Measurements from ENCODE around the gene CBX4. TPM values are rescaled to one million over a fixed set of nuclear protein-coding genes. Genes with fewer than 3 reads are reported as not detected.

Gene CBX4
- total and polyA plus RNA-seq, 2 of the 13 experiments (the other 11 are each of a cell fraction or from before 2014, with no cell fraction given) = 25.8 to 50.8 TPM

DNA sequence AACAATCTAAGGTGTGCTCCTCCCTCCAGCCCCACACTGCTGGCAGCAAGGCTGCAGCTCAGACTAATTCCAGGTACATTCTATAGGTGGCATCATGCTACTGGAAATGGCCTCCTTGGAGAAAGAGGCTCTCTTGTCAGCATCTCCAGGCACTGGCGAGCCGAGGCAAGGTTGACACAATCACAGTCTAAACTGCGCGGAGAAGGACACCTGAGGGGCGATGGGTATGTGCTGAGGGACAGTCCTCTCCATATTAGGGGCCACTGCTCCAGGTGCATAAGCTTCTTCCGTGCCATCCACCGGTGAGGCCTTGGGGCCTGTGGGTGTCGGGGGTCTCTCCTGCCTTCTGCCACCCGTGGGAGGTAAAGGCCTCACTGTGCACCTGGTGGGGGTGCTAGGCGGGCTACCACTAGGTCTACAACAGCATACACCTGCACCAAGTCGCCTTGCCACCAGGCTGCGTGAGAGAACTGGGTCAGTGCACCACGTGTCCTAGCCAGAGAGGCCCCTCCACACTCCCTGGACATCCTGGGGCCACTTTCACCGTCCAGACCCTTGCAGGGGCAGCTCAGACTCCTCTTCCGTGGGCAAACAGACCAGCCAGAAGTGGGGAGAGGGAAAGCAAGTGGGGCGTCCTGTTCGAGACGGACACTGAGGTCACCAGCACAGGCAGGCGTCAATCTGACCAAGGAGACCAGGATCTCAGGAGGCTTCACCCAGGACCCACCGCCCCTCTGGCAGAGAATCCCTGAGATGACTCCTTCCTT is 30.3 kb downstream of the CBX4 start (continued):
- no peak; the same call in 1 of the 2 replicates for TF ChIP-seq RNF219 (CRISPR knock-in tag; IDR thresholded peaks at IDR 0.05)
- TF ChIP-seq, protein P1, sequence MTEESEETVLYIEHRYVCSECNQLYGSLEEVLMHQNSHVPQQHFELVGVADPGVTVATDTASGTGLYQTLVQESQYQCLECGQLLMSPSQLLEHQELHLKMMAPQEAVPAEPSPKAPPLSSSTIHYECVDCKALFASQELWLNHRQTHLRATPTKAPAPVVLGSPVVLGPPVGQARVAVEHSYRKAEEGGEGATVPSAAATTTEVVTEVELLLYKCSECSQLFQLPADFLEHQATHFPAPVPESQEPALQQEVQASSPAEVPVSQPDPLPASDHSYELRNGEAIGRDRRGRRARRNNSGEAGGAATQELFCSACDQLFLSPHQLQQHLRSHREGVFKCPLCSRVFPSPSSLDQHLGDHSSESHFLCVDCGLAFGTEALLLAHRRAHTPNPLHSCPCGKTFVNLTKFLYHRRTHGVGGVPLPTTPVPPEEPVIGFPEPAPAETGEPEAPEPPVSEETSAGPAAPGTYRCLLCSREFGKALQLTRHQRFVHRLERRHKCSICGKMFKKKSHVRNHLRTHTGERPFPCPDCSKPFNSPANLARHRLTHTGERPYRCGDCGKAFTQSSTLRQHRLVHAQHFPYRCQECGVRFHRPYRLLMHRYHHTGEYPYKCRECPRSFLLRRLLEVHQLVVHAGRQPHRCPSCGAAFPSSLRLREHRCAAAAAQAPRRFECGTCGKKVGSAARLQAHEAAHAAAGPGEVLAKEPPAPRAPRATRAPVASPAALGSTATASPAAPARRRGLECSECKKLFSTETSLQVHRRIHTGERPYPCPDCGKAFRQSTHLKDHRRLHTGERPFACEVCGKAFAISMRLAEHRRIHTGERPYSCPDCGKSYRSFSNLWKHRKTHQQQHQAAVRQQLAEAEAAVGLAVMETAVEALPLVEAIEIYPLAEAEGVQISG (CRISPR knock-in tag; IDR thresholded peaks at IDR 0.05) = peak; percentile 34; the same call in 1 of the 2 replicates
- 0 out of 2 replicates have a peak, but pooled peaks have one; percentile 15 for TF ChIP-seq ZNF562 (CRISPR knock-in tag; IDR thresholded peaks at IDR 0.05; ENCODE audit: borderline replicate concordance)
- TF ChIP-seq ZNF160 (CRISPR knock-in tag; IDR thresholded peaks at IDR 0.05) = no peak
- no peak for TF ChIP-seq ZNF3 (CRISPR knock-in tag; IDR thresholded peaks at IDR 0.05)
- no peak for TF ChIP-seq CC2D1A (CRISPR knock-in tag; IDR thresholded peaks at IDR 0.05)
- no peak for TF ChIP-seq U2AF1 (optimal IDR thresholded peaks at IDR 0.05; ENCODE audit: low read depth, low read length)
- TF ChIP-seq HDAC6 (IDR thresholded peaks at IDR 0.05; ENCODE audit: low read depth, low read length) = no peak
- no peak; the same call in 1 of the 2 replicates for TF ChIP-seq ZNF878 (CRISPR knock-in tag; IDR thresholded peaks at IDR 0.05)
- TF ChIP-seq ZNF737 (CRISPR knock-in tag; IDR thresholded peaks at IDR 0.05; ENCODE audit: borderline replicate concordance) = no peak
- TF ChIP-seq, protein P2, sequence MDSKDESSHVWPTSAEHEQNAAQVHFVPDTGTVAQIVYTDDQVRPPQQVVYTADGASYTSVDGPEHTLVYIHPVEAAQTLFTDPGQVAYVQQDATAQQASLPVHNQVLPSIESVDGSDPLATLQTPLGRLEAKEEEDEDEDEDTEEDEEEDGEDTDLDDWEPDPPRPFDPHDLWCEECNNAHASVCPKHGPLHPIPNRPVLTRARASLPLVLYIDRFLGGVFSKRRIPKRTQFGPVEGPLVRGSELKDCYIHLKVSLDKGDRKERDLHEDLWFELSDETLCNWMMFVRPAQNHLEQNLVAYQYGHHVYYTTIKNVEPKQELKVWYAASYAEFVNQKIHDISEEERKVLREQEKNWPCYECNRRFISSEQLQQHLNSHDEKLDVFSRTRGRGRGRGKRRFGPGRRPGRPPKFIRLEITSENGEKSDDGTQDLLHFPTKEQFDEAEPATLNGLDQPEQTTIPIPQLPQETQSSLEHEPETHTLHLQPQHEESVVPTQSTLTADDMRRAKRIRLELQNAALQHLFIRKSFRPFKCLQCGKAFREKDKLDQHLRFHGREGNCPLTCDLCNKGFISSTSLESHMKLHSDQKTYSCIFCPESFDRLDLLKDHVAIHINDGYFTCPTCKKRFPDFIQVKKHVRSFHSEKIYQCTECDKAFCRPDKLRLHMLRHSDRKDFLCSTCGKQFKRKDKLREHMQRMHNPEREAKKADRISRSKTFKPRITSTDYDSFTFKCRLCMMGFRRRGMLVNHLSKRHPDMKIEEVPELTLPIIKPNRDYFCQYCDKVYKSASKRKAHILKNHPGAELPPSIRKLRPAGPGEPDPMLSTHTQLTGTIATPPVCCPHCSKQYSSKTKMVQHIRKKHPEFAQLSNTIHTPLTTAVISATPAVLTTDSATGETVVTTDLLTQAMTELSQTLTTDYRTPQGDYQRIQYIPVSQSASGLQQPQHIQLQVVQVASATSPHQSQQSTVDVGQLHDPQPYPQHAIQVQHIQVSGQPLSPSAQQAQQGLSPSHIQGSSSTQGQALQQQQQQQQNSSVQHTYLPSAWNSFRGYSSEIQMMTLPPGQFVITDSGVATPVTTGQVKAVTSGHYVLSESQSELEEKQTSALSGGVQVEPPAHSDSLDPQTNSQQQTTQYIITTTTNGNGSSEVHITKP (CRISPR knock-in tag; IDR thresholded peaks at IDR 0.05; ENCODE audit: low read depth) = no peak
- TF ChIP-seq EHMT2 (IDR thresholded peaks at IDR 0.05; ENCODE audit: borderline replicate concordance, low read depth, low read length) = no peak
- no peak for TF ChIP-seq ZNF761 (CRISPR knock-in tag; conservative IDR thresholded peaks at IDR 0.05)
- no peak for TF ChIP-seq NR3C1 (CRISPR knock-in tag; IDR thresholded peaks at IDR 0.05)
- no peak for TF ChIP-seq GPBP1L1 (CRISPR knock-in tag; IDR thresholded peaks at IDR 0.05)
- TF ChIP-seq POLR2A (IDR thresholded peaks at IDR 0.05; ENCODE audit: insufficient read depth in 1 of 2, low read depth in 2 of 2, low read length in 2 of 2) = no peak
- no peak for TF ChIP-seq E2F5 (CRISPR knock-in tag; conservative IDR thresholded peaks at IDR 0.05)
- peak; percentile 76 for TF ChIP-seq ZNF263 (CRISPR knock-in tag; IDR thresholded peaks at IDR 0.05)
- peak; percentile 29; the same call in 1 of the 2 replicates for TF ChIP-seq RXRB (CRISPR knock-in tag; IDR thresholded peaks at IDR 0.05; ENCODE audit: borderline replicate concordance)
